Naive B cell (primary cell): Measurements from ENCODE around the gene CTSK. TPM values are rescaled to one million over a fixed set of nuclear protein-coding genes. Genes with fewer than 3 reads are reported as not detected.

Experiments used
- polyA plus RNA-seq, 6 donors: library from polyadenylated mRNA; unstranded; fragments of 300-500 nt; fragmentation: Illumina TruSeq; gene quantifications; one replicate each; pipeline ENCODE4 v1.2.3, GENCODE V29; 2021; ENCODE audit warnings: low read depth in 6 of 6

CTSK gene
- polyA plus RNA-seq, 6 donors from 2014 or later: 0.18 to 1.2 (median 0.51) TPM; not detected in 2

Other genes with a start within 250 kb of the CTSK start
- gene MCL1, start 228.7 kb downstream of the CTSK start, polyA plus RNA-seq: 100 to 1,000 TPM in 2 of 6 donors, 10 to 100 TPM in 4; 44.8 to 110 (median 95.1) TPM
- 10 to 100 TPM; 57.1 to 85.2 (median 72.9) TPM for gene ENSA, start 178.6 kb downstream of the CTSK start, polyA plus RNA-seq
- 10 to 100 TPM; 10.1 to 27.8 (median 24.4) TPM for gene GOLPH3L, start 111.1 kb downstream of the CTSK start, polyA plus RNA-seq
- gene HORMAD1, start 87.4 kb downstream of the CTSK start, polyA plus RNA-seq: under 1 TPM in 1 of 6 donors, not detected in 5; 0.56 TPM
- gene CTSS, start 42.5 kb downstream of the CTSK start, polyA plus RNA-seq: 100 to 1,000 TPM; 483 to 722 (median 616) TPM
- 10 to 100 TPM; 15.0 to 33.4 (median 26.0) TPM for gene ARNT, start 68.3 kb upstream of the CTSK start, polyA plus RNA-seq
- not detected for gene CTXND2, start 78.9 kb upstream of the CTSK start, polyA plus RNA-seq
- 10 to 100 TPM; 16.5 to 30.5 (median 22.6) TPM for gene SETDB1, start 118.1 kb upstream of the CTSK start, polyA plus RNA-seq
- gene CERS2, start 166.6 kb upstream of the CTSK start, polyA plus RNA-seq: 100 to 1,000 TPM in 4 of 6 donors, 10 to 100 TPM in 2; 95.5 to 127 (median 115) TPM
- gene ANXA9, start 174.0 kb upstream of the CTSK start, polyA plus RNA-seq: under 1 TPM in 2 of 6 donors, not detected in 4; 0.13 to 0.42 TPM
- gene MINDY1, start 198.6 kb upstream of the CTSK start, polyA plus RNA-seq: 1 to 10 TPM; 2.4 to 8.8 (median 3.5) TPM
- gene PRUNE1, start 200.2 kb upstream of the CTSK start, polyA plus RNA-seq: 10 to 100 TPM; 40.2 to 89.9 (median 48.7) TPM
- under 1 TPM in 1 of 6 donors, not detected in 5; 0.19 TPM for gene BNIPL, start 228.3 kb upstream of the CTSK start, polyA plus RNA-seq
- gene C1orf56, start 239.5 kb upstream of the CTSK start, polyA plus RNA-seq: 10 to 100 TPM in 1 of 6 donors, 1 to 10 TPM in 5; 1.3 to 10.7 (median 8.2) TPM